ENCODE results near the gene RNASEH2A.

GRCh38 chr19:12834976-12835757 is 28.8 kb downstream of the RNASEH2A start:
- TF ChIP-seq POLR2A (IDR thresholded peaks at IDR 0.05; ENCODE audit: low read length) (no peak), GATA1 (IDR thresholded peaks at IDR 0.05; ENCODE audit: low read depth, low read length) (no peak)
